Measurements from ENCODE around the gene SBK3. TPM values are rescaled to one million over a fixed set of nuclear protein-coding genes. Genes with fewer than 3 reads are reported as not detected.
"Not testable (repeated sequence)": the region's sequence is repeated elsewhere in the genome, so short reads cannot be mapped to it uniquely, and the experiment has no call there.

SBK3 gene
- total RNA-seq, 1 experiment from 2014 or later, result not detected

GRCh38 chr19:55576746-55577145, 31.4 kb upstream of the SBK3 start:
- no peak for DNase-seq (ENCODE audit: low read depth)

DNA sequence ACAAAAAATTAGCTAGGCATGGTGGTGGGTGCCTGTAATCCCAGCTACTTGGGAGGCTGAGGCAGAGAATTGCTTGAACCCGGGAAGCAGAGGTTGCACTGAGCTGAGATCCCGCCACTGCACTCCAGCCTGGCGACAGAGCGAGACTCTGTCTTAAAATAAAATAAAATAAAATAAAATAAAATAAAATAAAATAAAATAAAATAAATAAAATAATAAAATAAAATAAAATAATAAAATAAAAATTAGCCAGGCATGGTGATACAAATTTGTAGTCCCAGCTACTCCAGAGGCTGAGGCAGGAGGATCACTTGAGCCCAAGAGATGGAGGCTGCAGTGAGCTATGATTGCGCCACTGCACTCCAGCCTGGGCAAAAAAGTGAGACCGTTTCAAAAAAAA, 28.6 kb upstream of the SBK3 start:
- DNase-seq (ENCODE audit: low read depth), result not testable (repeated sequence)

DNA sequence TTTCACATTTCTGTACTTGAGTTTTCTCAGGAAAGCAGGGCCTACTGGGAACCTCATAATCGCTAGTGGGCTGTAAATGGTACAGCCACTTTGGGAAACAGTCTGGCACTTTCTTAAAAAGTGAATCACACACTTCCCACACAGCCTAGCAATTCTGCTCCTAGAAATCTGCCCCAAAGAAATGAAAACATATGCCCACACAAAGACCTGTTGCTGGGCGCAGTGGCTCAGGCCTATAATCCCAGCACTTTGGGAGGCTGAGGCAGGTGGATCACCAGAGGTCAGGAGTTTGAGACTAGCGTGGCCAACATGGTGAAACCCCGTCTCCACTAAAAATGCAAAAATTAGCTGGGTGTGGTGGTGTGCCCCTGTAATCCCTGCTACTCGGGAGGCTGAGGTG, 24.1 kb upstream of the SBK3 start:
- not testable (repeated sequence) for DNase-seq (ENCODE audit: low read depth)

- no peak for DNase-seq (ENCODE audit: low read depth)
Observed at GRCh38 chr19:55567708-55568328, 22.5 kb upstream of the SBK3 start.

GRCh38 chr19:55566823-55567222, 21.5 kb upstream of the SBK3 start:
- no peak for DNase-seq (ENCODE audit: low read depth)

DNA sequence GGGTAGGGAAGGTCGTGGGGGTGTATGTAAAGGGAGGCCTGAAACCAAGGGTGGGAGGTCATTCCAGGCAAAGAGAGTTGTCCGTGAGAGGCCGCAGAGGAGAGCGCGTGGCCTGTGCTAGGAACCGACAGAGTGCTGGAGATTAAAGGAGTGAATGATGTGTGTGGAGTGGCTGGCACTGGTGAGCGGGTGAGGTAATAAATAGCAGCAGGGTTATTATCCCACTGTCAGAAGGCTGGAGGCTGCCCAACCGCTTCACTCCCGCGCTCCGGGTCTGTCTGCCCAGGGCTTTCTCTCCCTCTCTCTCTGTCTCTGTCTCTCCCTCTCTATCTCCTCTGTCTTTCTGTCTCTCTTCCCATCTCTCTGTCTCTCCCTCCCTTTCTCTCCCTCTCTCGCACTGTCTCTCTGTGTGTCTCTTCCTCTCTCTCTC, 17.9 kb upstream of the SBK3 start:
- no peak for DNase-seq (ENCODE audit: low read depth)

DNA sequence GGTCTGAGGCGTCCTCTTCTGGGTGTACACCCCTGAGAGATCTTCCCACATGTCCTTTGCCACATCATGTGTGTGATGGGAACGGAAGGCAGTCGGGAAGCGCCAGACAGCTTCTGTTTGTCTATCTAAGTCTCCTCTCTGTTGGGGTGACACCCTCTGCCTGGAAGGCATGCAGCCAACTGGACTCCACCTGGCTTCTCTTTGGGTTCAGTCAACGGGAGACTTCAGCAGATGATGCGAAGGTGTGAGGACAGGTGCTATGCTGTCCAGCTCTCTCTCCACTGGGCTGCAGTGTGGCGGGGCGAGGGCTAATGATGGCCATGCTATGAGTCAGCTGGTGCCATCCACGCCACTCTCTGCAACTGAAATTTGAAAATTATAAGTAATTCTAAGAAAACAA, 14.3 kb upstream of the SBK3 start:
- DNase-seq (ENCODE audit: low read depth), result no peak

DNA sequence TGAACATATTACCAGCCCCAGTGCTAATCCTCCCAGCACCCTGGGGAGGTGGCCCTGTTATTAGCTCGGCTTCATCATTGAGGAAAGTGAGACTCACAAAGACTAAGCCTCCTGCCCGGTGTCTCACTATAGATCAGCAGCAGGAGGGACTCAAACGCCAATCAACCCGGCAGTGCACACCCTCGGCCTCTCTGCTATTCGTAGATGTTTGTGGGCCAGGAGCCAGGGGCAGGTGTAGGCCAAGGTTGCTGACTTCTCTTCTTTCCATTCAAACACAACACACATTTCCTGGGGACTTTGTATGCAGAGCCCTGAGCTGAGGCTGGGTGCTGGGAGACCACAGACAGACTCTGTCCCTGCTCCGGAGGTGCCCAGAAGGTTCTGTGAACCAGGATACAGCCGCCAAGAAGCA, 9.4 kb upstream of the SBK3 start:
- no peak for DNase-seq (ENCODE audit: low read depth)

DNA sequence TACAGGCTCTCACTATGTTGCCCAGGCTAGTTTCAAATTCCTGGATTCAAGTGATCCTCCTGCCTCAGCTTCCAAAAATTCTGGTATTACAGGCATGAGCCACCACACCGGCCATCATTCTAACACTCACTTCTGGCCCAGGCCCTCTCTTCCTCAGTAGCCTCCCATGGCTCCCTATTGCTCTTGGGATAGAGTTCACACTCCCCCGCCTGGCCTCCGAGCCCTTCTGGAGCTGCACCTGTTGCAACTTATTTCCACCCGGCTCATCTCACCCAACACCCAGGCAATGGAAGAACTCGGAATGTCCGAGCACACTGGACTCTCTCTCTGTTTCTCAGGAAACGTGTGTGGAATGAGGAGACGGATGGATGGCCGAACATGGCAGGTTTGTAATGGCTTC, 9.0 kb upstream of the SBK3 start:
- DNase-seq (ENCODE audit: low read depth), result no peak

- no peak for DNase-seq (ENCODE audit: low read depth)
Observed at GRCh38 chr19:55553217-55554182, 8.2 kb upstream of the SBK3 start.

DNA sequence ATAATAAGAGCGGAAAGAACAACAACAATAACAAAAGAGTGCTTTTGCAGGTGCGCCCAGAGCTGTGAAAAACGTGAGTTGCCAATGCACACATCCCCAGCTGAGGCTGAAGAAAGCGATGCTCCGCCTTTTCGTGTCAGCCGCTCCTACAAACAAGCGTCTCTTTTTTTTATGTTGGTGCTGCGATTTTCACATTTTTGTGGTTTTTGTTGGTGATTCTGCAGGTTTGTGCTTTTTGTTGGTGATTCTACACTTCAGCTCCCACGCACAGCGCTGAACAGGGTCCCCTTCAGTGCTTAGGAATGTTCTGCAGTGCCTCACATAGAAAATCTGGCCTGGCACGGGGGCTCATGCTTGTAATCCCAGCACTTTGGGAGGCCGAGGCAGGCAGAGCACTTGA, 7.3 kb upstream of the SBK3 start:
- peak; percentile 51 for DNase-seq (ENCODE audit: low read depth)

DNA sequence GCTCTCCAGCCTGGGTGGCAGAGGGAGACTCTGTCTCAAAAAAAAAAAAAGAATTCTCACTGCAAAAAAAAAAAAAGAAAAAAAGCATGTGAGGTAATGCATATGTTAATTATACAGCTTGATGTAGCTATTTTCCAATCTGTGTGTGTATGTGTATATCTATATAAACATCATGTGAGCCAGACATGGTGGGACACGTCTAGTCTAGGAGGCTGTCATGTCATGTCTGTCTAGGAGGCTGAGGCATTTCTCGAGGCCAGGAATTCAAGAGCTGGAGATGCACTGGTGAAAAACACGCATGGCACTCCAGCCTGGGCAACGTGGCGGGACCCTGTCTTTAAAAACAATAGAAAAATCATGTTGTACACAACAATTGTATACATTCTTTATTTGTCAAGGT, 6.9 kb upstream of the SBK3 start:
- no peak for DNase-seq (ENCODE audit: low read depth)

GRCh38 chr19:55550321-55550650, 4.9 kb upstream of the SBK3 start:
- DNase-seq (ENCODE audit: low read depth), result no peak

DNA sequence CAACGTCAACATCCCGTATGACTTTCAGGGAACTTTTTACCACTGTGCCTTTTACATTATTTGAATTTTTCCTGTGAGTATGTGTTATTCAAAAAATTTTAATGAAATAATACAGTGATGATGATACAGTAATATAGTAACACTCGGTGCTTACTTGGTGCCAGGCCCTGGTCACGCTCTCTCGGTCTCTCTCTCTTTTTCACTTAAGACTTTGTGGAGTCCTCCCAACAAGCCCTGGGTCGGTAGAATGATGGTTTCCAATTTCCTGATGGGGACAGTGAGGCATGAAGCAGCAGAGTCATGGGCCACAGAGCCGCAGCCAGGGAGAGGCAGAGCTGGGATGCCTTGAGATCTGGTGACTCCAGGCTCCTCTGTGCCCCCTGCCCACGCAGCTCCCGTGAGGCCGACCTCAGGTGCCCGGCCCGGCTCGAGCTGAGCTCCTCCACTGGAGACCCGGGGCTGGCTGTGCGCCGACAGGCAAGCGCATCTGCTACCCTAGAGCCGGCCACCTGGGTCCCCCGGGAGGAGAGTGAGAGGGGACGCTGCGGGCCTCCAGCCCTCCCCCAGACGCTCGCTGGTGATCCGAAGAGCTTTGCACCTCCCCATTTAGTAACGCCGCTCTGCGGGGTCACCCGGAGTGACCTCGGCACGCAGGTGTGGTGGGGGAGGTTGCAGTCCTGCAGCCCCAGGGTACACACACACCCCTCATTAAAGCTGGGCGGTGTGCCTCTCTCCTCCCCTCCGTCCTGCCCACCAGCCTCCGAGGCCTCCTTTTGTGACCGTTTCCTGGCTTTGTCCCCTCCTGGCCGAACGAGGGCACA, 4.4 kb upstream of the SBK3 start:
- DNase-seq (ENCODE audit: low read depth), result peak; percentile 76

DNA sequence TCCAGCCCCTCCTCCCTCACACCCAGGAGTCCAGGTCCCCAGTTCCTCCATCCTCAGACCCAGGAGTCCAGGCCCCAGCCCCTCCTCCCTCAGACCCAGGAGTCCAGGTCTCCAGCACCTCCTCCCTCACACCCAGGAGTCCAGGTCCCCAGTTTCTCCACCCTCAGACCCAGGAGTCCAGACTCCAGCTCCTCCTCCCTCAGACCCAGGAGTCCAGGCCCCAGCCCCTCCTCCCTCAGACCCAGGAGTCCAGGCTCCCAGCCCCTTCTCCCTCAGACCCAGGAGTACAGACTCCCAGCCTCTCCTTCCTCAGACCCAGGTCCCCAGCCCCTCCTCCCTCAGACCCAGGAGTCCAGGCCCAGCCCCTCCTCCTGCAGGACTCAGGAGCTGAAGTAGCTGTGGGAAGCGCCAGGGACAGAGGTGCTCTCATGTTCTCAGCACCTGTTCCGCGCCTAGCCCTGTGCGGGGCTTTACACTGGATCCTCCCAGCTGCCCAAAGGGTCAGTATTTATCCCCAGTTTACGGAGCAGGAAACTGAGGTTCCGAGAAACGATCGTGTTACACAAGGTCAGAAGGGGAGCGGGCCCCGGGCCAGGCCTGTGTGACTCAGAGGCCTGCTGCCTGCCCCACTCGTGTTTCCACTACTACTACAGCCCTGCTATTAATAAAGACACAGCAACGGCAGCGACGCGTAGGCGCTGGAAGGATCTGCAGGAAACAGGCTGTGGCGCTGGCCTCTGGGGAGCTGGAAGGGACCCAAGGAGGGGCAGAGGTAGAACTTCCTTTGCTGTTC, 1.7 kb upstream of the SBK3 start:
- DNase-seq (ENCODE audit: low read depth), result peak; percentile 90

GRCh38 chr19:55546011-55546410, 668 bp upstream of the SBK3 start:
- DNase-seq (ENCODE audit: low read depth), result no peak

DNA sequence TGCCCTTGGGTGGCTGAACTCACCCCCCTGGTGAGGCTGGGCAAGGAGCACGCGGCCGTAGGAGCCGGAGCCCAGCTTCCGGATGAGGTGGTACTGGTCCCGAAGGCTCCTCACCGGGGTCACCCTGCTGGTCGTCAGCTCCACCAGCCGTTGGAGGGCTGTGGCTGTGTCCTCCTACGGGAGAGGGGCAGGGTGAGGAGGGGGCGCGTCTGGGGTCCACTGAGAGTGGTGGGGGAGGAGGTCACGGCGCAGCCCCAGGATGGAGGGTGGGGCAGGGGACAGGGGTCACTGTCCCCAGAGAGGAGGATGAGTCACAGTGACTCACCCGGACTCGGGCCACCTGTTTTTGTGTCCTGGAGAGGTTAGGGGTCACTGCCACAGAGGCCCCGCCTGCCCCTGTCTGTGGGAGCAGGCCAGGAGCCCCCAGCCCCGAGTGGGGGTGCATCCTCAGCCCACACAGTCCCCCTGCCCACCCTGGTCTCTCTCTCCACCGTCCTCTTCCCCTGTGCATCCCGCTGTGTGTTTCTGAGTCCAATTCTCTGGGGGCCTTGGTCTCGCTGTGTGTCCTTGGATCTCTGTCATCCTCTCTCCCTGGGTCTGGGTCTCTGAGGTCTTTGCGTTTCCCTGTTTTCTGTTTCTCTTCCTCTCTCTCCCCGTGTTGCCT, 435 bp downstream of the SBK3 start:
- DNase-seq (ENCODE audit: low read depth), result no peak

- no peak for DNase-seq (ENCODE audit: low read depth)
Observed at GRCh38 chr19:55544014-55544413, 1.3 kb downstream of the SBK3 start.

GRCh38 chr19:55543567-55543966, 1.8 kb downstream of the SBK3 start:
- DNase-seq (ENCODE audit: low read depth), result no peak

DNA sequence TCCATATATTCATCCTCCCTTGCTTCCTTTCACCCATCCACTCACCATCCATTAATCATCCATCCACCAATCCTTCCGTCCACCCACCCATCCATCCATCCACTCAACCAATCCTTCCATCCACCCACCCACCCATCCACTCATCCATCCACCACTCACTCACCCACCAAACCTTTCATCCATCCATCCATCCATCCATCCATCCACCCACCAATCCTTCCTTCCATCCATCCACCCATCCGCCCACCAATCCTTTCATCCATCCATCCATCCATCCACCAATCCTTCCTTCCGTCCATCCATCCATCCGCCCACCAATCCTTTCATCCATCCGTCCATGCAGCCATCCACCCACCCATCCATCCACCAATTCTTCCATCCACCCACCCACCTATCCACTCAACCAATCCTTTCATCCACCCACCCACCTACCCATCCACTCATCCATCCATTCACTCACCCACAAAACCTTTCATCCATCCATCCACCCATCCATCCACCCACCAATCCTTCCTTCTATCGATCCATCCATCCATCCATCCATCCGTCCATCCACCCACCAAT, 3.0 kb downstream of the SBK3 start:
- DNase-seq (ENCODE audit: low read depth), result no peak

- no peak for DNase-seq (ENCODE audit: low read depth)
Observed at GRCh38 chr19:55541091-55541490, 4.3 kb downstream of the SBK3 start.
